Astrocyte of the spinal cord (primary cell): ENCODE measurements around the gene DDX51.

Experiments used
- DNase-seq: peaks from one replicate; pipeline ENCODE4 v3.0.0; 2011; ENCODE audit warnings: low read depth, low spot score
- H3K4me3 ChIP-seq: 2 replicates; pipeline ENCODE4 v1.5.1; 2011; ENCODE audit warnings: low read depth, mild to moderate bottlenecking, low read length, moderate library complexity
- CTCF ChIP-seq: IDR thresholded peaks from 2 replicates; pipeline ENCODE4 v1.5.1; 2012; ENCODE audit warnings: low read depth, mild to moderate bottlenecking, low read length, inconsistent platforms
- in situ Hi-C: cut with HindIII; loops from 2 replicates; pipeline ENCODE4 v1.10.0; 2017; ENCODE audit warnings: low sequenced_read_pairs

DDX51 gene

GRCh38 chr12:132148368-132149045 lies 4.4 kb upstream of the DDX51 start:
- DNase-seq, result no peak
- no peak overlapping the region for H3K4me3 ChIP-seq
- in situ Hi-C loops, result no loop called here
- no peak for TF ChIP-seq CTCF

GRCh38 chr12:132147423-132148367 lies 3.6 kb upstream of the DDX51 start:
- no peak for TF ChIP-seq CTCF
- no peak overlapping the region for H3K4me3 ChIP-seq
- no peak for DNase-seq
- in situ Hi-C loops, result no loop called here

GRCh38 chr12:132146772-132147422 lies 2.8 kb upstream of the DDX51 start:
- in situ Hi-C loops, result no loop called here
- DNase-seq, result no peak
- TF ChIP-seq CTCF, result no peak
- H3K4me3 ChIP-seq, result no peak overlapping the region

GRCh38 chr12:132146098-132146497 lies 2.0 kb upstream of the DDX51 start:
- TF ChIP-seq CTCF, result no peak
- DNase-seq, result no peak
- H3K4me3 ChIP-seq, result no peak overlapping the region
- in situ Hi-C loops, result no loop called here

GRCh38 chr12:132145334-132145733 lies 1.2 kb upstream of the DDX51 start:
- TF ChIP-seq CTCF, result no peak
- in situ Hi-C loops, result no loop called here
- DNase-seq, result no peak
- H3K4me3 ChIP-seq, result peak overlapping the region; percentile 81

GRCh38 chr12:132144810-132145168 lies 670 bp upstream of the DDX51 start:
- no peak for DNase-seq
- H3K4me3 ChIP-seq, result peak overlapping the region; percentile 81
- in situ Hi-C loops, result no loop called here
- TF ChIP-seq CTCF, result no peak
